Stimulated activated effector memory CD8-positive, alpha-beta T cell treated with anti-CD3 and anti-CD28 coated beads, Interleukin-12 subunit alpha, Interleukin-12 subunit beta, amount 100 ng/mL, for 72 hours (primary cell): ENCODE data around the gene ADAMTS2.

Source experiments
- ATAC-seq: fragments of 150-1000 bp; cut with Tn5 transposase; 2 replicates; pipeline ENCODE4 v1.10.0; 2021
- DNase-seq, 2 donors: peaks; one replicate each; pipeline ENCODE4 v3.0.0; 2021 to 2022; ENCODE audit warnings: low spot score in 2 of 2
- H3K27ac Mint-ChIP-seq: one replicate; pipeline ENCODE4 v1.8.0; 2022; ENCODE audit warnings: mild to moderate bottlenecking, mixed read lengths
- H3K36me3 Mint-ChIP-seq: one replicate; pipeline ENCODE4 v1.8.0; 2022; ENCODE audit warnings: mild to moderate bottlenecking, mixed read lengths
- H3K4me1 Mint-ChIP-seq: one replicate; pipeline ENCODE4 v1.8.0; 2022; ENCODE audit warnings: mixed read lengths
- H3K4me3 Mint-ChIP-seq: one replicate; pipeline ENCODE4 v1.8.0; 2022; ENCODE audit warnings: mild to moderate bottlenecking, mixed read lengths
- H3K9me3 Mint-ChIP-seq: one replicate; pipeline ENCODE4 v1.8.0; 2022; ENCODE audit warnings: mixed read lengths

ADAMTS2 gene

GRCh38 chr5:179243333-179243732, 101.9 kb downstream of the ADAMTS2 start:
- H3K36me3 Mint-ChIP-seq = no peaks in the 10 kb centered on the region
- ATAC-seq (no peak), DNase-seq (no peak)
- no peak overlapping the region for H3K27ac Mint-ChIP-seq
- no peak overlapping the region for H3K4me3 Mint-ChIP-seq
- peaks cover 3% of the 10 kb centered on the region for H3K9me3 Mint-ChIP-seq
- no peaks in the 10 kb centered on the region for H3K4me1 Mint-ChIP-seq

- H3K4me3 Mint-ChIP-seq = no peak overlapping the region
- peaks cover 3% of the 10 kb centered on the region for H3K9me3 Mint-ChIP-seq
- no peaks in the 10 kb centered on the region for H3K36me3 Mint-ChIP-seq
- DNase-seq = no peak
- ATAC-seq = no peak
- H3K27ac Mint-ChIP-seq = no peak overlapping the region
- H3K4me1 Mint-ChIP-seq = no peaks in the 10 kb centered on the region
These were observed 102.6 kb downstream of the ADAMTS2 start for GRCh38 chr5:179242676-179243075.

GRCh38 chr5:179241764-179242370, 103.4 kb downstream of the ADAMTS2 start:
- Mint-ChIP-seq H3K36me3 (no peaks in the 10 kb centered on the region), H3K4me1 (no peaks in the 10 kb centered on the region), H3K9me3 (peaks cover 7% of the 10 kb centered on the region), H3K27ac (no peak overlapping the region), H3K4me3 (no peak overlapping the region)
- no peak for ATAC-seq
- no peak for DNase-seq

DNA sequence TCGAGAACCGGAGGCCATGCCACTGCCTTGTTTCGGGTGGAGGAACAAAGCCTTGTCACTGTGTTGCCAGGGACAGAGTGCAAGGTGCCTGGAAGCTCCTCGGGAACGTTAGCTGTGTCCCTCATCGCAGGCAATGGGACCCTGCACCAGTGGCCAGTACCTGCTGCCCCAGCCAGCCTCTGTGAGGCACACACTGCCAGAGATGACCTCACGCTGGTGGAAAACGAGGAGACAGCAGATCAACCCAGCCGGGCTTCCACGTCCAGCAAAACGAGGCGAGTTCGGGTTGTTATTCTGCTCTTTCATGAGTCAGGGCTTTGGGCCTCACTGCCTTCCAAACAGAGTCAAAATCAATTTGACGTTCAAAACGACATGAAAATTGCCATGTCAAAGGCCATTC, 104.1 kb downstream of the ADAMTS2 start:
- H3K36me3 Mint-ChIP-seq = no peaks in the 10 kb centered on the region
- H3K27ac Mint-ChIP-seq = no peak overlapping the region
- no peak overlapping the region for H3K4me3 Mint-ChIP-seq
- H3K4me1 Mint-ChIP-seq = no peaks in the 10 kb centered on the region
- no peak for ATAC-seq
- DNase-seq = no peak
- peaks cover 7% of the 10 kb centered on the region for H3K9me3 Mint-ChIP-seq

DNA sequence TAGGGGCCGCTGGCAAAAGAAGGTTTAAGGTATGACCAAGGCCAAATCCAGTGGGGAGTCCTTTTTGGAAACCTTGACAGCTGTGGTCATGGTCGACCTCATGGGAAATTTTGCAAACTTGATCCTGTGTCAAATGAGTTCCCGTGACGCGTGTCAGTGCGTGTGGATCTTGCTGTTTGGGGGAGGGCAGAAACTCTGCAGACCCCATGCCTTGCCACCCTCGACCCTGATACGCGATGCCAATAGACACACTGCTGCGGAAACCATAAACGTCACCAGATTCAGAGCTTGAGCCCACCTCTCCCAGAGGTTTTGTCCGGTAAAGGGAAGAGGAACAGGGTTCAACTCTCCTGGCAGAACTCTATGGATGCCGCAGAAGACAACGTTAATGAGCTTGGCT, 104.7 kb downstream of the ADAMTS2 start:
- Mint-ChIP-seq H3K36me3 (no peaks in the 10 kb centered on the region), H3K4me1 (no peaks in the 10 kb centered on the region), H3K27ac (no peak overlapping the region), H3K9me3 (peaks cover 7% of the 10 kb centered on the region), H3K4me3 (no peak overlapping the region)
- no peak for ATAC-seq
- DNase-seq = no peak

- peaks cover 7% of the 10 kb centered on the region for H3K9me3 Mint-ChIP-seq
- ATAC-seq (no peak), DNase-seq (no peak)
- no peaks in the 10 kb centered on the region for H3K36me3 Mint-ChIP-seq
- no peaks in the 10 kb centered on the region for H3K4me1 Mint-ChIP-seq
- no peak overlapping the region for H3K4me3 Mint-ChIP-seq
- H3K27ac Mint-ChIP-seq = no peak overlapping the region
These were observed 105.8 kb downstream of the ADAMTS2 start for GRCh38 chr5:179239256-179240135.

GRCh38 chr5:179238628-179238970, 106.7 kb downstream of the ADAMTS2 start:
- no peak overlapping the region for H3K4me3 Mint-ChIP-seq
- peaks cover 3% of the 10 kb centered on the region for H3K9me3 Mint-ChIP-seq
- ATAC-seq (no peak), DNase-seq (no peak)
- no peaks in the 10 kb centered on the region for H3K4me1 Mint-ChIP-seq
- no peak overlapping the region for H3K27ac Mint-ChIP-seq
- no peaks in the 10 kb centered on the region for H3K36me3 Mint-ChIP-seq

DNA sequence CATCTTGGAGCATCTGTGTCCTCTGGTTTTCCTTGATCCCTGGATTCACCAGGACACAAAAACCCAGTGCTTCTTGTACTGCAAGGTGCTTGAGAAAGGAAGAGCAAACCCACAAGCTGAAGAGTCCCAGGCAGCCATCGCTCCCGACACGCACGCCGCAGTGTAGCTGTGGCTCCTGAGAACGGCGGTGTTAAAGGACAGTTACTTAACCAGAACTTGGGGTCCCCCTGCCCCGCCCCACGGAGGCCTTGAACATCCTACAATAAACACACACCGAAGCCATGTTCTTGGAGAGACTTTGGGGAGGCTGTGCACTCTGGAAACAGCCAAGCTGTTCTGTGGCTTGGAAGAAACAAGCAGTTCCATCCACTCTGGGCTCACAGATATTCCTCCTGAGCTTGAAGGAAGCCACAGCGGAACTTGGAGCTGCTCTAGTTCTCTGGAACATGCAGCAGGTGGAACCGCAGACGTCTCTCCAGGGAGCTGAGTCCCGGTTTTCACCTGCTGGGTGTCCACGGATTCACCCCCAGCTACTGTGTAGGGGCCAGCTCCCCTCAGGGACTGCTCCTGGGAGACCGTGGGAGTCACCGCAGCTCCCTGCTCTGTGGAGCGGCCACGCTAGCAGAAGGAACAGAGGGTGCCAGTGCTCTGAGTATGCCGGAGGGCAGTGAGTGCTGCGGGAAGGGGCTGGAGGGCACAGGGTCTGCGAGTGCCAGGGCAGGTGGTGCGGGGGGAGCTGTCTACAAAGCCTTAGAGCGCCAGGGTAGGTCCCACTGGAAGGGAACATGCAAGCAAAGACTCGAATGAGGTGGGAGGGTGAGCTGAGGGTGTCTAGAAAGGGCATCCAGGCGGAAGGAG, 107.3 kb downstream of the ADAMTS2 start:
- Mint-ChIP-seq H3K27ac (no peak overlapping the region), H3K4me3 (no peak overlapping the region), H3K36me3 (no peaks in the 10 kb centered on the region), H3K9me3 (peaks cover 3% of the 10 kb centered on the region), H3K4me1 (no peaks in the 10 kb centered on the region)
- DNase-seq = no peak
- no peak for ATAC-seq

GRCh38 chr5:179235416-179236400, 109.6 kb downstream of the ADAMTS2 start:
- Mint-ChIP-seq H3K9me3 (peaks cover 3% of the 10 kb centered on the region), H3K4me3 (no peak overlapping the region), H3K27ac (no peak overlapping the region), H3K36me3 (no peaks in the 10 kb centered on the region), H3K4me1 (no peaks in the 10 kb centered on the region)
- DNase-seq (no peak), ATAC-seq (no peak)

DNA sequence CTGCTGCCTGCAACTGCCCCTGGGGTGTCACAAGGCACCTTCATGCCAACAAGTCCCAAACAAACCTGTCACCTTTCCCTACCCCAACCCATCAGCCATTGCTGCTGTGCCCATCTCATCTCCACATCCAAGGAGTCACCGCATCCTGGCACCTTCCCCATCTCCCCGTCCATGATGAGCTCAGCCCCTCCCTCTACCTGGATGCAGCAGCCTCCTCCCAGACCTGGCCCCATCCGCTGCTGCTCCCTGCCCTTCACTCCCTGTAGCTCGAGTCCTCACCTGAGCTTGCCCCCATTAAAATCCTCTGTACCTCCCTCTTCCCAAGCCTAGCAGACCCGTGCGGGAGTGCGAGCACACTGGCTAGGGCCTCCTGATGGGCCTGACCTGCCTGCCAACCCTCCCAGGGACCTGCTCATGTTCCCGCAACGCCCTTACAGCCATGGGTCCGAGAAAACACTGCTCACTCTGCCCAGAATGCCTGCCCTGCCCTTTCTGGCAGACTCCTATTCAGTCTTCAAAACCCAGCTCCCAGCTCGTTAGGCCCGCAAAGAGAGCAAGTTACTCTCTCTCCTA, 110.6 kb downstream of the ADAMTS2 start:
- Mint-ChIP-seq H3K36me3 (no peaks in the 10 kb centered on the region), H3K4me1 (no peaks in the 10 kb centered on the region), H3K27ac (no peak overlapping the region), H3K4me3 (no peak overlapping the region), H3K9me3 (peaks cover 3% of the 10 kb centered on the region)
- no peak for DNase-seq
- no peak for ATAC-seq

GRCh38 chr5:179233909-179234562, 111.2 kb downstream of the ADAMTS2 start:
- H3K36me3 Mint-ChIP-seq = no peaks in the 10 kb centered on the region
- no peaks in the 10 kb centered on the region for H3K4me1 Mint-ChIP-seq
- no peak overlapping the region for H3K27ac Mint-ChIP-seq
- H3K4me3 Mint-ChIP-seq = no peak overlapping the region
- DNase-seq (no peak), ATAC-seq (no peak)
- peaks cover 3% of the 10 kb centered on the region for H3K9me3 Mint-ChIP-seq

DNA sequence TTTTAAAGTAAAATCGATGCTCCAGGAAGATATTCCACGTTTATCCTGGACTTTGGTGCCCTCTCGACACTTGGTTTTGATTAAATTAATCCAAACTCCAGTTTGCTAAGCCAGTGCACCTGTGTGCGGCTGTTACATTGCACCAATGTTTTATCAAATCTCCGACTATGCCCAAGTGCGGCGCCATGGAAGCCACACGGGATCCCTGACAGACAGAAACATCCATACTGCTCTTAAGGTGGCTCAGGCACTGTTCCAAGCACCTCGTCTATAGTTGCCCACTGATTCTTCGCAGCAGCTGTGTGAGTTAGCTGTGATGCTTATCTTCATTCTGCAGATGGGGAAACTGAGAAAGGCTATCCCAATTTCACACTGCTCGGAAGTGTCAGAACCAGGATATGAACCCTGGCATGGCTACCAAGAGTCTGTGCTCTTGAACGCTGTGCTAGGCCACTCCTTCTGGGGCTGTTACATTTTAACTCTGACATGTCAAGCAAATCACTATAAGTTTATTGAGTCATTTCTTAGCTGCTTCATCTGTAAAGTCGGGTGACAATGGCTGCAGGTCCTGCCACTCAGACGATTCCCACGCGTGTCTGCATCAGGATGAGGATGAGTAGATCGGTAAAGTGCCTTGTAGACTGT, 113.0 kb downstream of the ADAMTS2 start:
- no peak for ATAC-seq

DNA sequence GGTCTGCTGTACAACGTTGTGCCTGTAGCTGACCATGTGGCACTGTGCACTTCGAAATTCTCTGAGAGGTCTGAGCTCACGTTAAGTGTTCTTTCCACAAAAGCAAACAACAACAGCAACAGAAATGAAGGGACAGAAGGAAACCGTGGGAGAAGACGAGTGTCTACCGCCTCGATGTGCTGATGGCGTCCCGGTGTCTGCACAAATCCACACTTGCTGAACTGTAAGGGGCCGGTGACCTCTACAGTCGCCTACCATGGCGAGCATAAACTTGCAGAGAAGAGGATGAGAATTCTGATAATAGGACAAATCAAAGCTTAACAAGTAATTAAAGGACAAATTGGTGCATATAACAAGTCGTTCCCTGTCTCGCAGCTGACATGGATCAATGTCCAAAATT, 114.0 kb downstream of the ADAMTS2 start:
- Mint-ChIP-seq H3K4me3 (no peak overlapping the region), H3K4me1 (no peaks in the 10 kb centered on the region), H3K27ac (no peak overlapping the region), H3K36me3 (no peaks in the 10 kb centered on the region), H3K9me3 (no peaks in the 10 kb centered on the region)
- DNase-seq = no peak
- no peak for ATAC-seq

More for the DNA sequence above, 113.0 kb downstream of the ADAMTS2 start:
- H3K27ac Mint-ChIP-seq = no peak overlapping the region
- no peaks in the 10 kb centered on the region for H3K9me3 Mint-ChIP-seq
- DNase-seq = no peak
- H3K4me1 Mint-ChIP-seq = no peaks in the 10 kb centered on the region
- H3K4me3 Mint-ChIP-seq = no peak overlapping the region
- H3K36me3 Mint-ChIP-seq = no peaks in the 10 kb centered on the region

GRCh38 chr5:179230061-179230461, 115.2 kb downstream of the ADAMTS2 start:
- no peaks in the 10 kb centered on the region for H3K4me1 Mint-ChIP-seq
- no peak overlapping the region for H3K27ac Mint-ChIP-seq
- no peak overlapping the region for H3K4me3 Mint-ChIP-seq
- ATAC-seq (no peak), DNase-seq (no peak)
- no peaks in the 10 kb centered on the region for H3K9me3 Mint-ChIP-seq
- H3K36me3 Mint-ChIP-seq = no peaks in the 10 kb centered on the region
